NB4 (cell line): ENCODE data around the gene CBLB.

ENCODE experiments used
- MAX ChIP-seq: IDR thresholded peaks from 2 replicates; pipeline ENCODE4 v1.6.1; 2011; ENCODE audit warnings: low read depth, low read length
- POLR2A ChIP-seq: IDR thresholded peaks from 2 replicates; pipeline ENCODE4 v1.6.1; 2011; ENCODE audit warnings: mild to moderate bottlenecking; ENCODE audit not compliant: insufficient read length; ENCODE audit errors: extremely low read depth
- TF ChIP-seq, protein P1 (sequence below): IDR thresholded peaks from one replicate; pipeline ENCODE4 v1.5.1; 2012; ENCODE audit warnings: low read depth, low read length

GRCh38 chr3:105842943-105843342, 25.9 kb downstream of the CBLB start:
- TF ChIP-seq MAX (no peak), POLR2A (no peak)
- TF ChIP-seq, protein P1, sequence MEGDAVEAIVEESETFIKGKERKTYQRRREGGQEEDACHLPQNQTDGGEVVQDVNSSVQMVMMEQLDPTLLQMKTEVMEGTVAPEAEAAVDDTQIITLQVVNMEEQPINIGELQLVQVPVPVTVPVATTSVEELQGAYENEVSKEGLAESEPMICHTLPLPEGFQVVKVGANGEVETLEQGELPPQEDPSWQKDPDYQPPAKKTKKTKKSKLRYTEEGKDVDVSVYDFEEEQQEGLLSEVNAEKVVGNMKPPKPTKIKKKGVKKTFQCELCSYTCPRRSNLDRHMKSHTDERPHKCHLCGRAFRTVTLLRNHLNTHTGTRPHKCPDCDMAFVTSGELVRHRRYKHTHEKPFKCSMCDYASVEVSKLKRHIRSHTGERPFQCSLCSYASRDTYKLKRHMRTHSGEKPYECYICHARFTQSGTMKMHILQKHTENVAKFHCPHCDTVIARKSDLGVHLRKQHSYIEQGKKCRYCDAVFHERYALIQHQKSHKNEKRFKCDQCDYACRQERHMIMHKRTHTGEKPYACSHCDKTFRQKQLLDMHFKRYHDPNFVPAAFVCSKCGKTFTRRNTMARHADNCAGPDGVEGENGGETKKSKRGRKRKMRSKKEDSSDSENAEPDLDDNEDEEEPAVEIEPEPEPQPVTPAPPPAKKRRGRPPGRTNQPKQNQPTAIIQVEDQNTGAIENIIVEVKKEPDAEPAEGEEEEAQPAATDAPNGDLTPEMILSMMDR: no peak
